Fibroblast of pulmonary artery (primary cell): ENCODE results near the gene PTPRD.

Experiments used
- DNase-seq: peaks from one replicate; pipeline ENCODE4 v3.0.0-alpha.2; 2010; ENCODE audit warnings: low read depth
- H3K4me3 ChIP-seq: replicated peaks from 2 replicates; pipeline ENCODE4 v1.5.1; 2011; ENCODE audit warnings: low read depth, mild to moderate bottlenecking, control low read depth, low read length, moderate library complexity
- CTCF ChIP-seq: IDR thresholded peaks from 2 replicates; pipeline ENCODE4 v1.5.1; 2011; ENCODE audit warnings: mild to moderate bottlenecking, control low read depth, low read length, inconsistent platforms; ENCODE audit errors: missing control alignments

PTPRD gene

GRCh38 chr9:9961487-9961886, 651.3 kb downstream of the PTPRD start:
- no peak for TF ChIP-seq CTCF
- H3K4me3 ChIP-seq, result no peak overlapping the region
- DNase-seq, result peak; percentile 6

DNA sequence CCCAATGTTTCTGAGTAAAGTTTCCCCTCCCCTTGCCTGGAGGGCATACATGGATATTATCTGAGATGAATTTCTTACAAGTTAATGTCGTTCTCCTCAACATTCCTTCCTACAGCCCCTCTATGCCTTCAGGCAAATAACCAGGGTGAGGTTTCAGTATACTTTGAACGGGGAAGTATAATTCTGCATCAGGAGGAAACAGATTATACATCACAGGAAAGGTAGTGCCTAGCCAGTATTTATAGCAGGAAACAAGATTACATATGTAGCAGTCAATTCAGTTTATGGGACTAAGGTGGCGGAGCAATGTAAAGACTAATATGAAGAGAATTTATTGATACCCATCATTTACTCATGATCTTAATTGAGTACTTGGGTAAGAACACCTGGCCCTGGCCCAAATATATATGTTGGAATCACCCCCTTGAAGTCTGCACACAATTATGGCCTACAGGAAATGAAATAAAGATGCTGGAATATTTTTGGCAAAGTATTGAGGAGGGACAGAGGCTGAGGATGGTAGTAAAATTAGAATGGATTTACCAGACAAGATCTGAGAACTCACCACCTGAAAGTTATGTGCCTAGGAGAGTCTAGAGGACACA, 661.1 kb downstream of the PTPRD start:
- H3K4me3 ChIP-seq, result no peak overlapping the region
- TF ChIP-seq CTCF, result no peak
- no peak for DNase-seq

DNA sequence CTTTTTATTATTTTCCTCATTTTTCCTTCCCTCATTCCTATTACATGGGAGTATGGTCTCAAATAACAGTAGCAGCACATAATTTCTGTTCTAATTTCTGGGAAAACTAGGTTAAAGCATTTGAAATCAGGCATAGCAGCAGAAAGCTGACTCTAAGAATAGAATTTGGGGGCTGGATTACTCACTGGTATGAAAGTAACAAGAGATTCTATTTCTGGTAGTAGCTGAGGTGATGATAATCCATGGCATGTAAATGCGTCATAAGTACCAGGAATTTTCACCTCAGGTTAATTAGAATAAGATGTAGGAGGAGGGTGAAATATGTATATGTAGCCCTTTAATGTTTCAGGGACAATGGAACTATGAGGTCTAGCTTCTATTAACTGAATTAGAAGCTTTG, 662.0 kb downstream of the PTPRD start:
- H3K4me3 ChIP-seq, result no peak overlapping the region
- TF ChIP-seq CTCF, result no peak
- DNase-seq, result no peak

GRCh38 chr9:9949978-9950377, 662.8 kb downstream of the PTPRD start:
- H3K4me3 ChIP-seq, result no peak overlapping the region
- no peak for TF ChIP-seq CTCF
- DNase-seq, result no peak

GRCh38 chr9:9949368-9949767, 663.4 kb downstream of the PTPRD start:
- no peak for DNase-seq
- TF ChIP-seq CTCF, result no peak

GRCh38 chr9:9945966-9946365, 666.8 kb downstream of the PTPRD start:
- no peak for DNase-seq
- TF ChIP-seq CTCF, result no peak
- H3K4me3 ChIP-seq, result no peak overlapping the region

More at GRCh38 chr9:9949368-9949767, 663.4 kb downstream of the PTPRD start:
- H3K4me3 ChIP-seq, result no peak overlapping the region

GRCh38 chr9:9942764-9943424, 669.9 kb downstream of the PTPRD start:
- no peak overlapping the region for H3K4me3 ChIP-seq
- TF ChIP-seq CTCF, result peak; percentile 93
- peak; percentile 67 for DNase-seq
